ENCODE measurements around the gene TLR6. TPM values are rescaled to one million over a fixed set of nuclear protein-coding genes. Genes with fewer than 3 reads are reported as not detected.
A peak's percentile ranks its signal among the peaks of the same experiment; 100 is the strongest.

The TLR6 gene, protein sequence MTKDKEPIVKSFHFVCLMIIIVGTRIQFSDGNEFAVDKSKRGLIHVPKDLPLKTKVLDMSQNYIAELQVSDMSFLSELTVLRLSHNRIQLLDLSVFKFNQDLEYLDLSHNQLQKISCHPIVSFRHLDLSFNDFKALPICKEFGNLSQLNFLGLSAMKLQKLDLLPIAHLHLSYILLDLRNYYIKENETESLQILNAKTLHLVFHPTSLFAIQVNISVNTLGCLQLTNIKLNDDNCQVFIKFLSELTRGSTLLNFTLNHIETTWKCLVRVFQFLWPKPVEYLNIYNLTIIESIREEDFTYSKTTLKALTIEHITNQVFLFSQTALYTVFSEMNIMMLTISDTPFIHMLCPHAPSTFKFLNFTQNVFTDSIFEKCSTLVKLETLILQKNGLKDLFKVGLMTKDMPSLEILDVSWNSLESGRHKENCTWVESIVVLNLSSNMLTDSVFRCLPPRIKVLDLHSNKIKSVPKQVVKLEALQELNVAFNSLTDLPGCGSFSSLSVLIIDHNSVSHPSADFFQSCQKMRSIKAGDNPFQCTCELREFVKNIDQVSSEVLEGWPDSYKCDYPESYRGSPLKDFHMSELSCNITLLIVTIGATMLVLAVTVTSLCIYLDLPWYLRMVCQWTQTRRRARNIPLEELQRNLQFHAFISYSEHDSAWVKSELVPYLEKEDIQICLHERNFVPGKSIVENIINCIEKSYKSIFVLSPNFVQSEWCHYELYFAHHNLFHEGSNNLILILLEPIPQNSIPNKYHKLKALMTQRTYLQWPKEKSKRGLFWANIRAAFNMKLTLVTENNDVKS
- 5.3 and 6.0 TPM in 2 replicates for total RNA-seq

DNA sequence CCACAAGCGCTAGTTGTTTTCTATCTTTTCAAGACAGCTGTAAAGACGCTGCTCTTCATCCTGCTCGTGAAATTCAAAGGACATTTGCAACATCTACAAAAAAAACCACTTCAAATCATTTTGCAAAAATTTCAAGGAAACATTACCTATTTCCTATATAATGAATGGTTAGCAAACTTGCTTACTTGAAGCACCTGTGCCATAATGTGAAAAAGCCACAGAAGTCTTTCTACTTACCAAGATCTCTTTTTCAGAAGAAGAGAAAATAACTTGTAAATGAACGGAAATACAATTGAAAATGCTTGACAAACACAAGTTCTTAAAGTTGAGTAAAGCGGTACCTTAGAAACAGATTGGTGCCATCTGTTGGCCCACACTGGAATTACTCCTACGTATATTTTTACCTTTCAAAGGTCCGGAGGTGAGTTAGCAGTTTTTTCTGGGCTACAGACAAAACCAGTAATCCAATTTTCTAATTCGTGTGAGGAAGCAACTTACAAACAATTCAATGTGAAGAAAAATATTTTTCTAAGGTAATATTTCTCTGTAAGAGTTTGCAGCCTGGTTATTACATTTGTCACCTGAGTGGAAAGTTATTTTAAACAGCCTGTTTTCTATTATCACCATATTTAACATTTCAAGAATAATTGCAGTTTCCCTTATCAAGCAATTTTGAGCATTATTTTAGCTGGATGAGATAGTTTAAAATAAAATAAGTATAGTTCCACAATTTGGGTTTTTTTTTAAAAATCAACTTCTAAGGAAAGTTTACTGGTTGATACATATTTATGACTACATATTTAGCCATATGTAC lies at the start of gene TLR6:
Gene TLR6 (minus strand): TSS at position 294 of the 814 bp plus-strand sequence. CDS start 27,344 bp downstream, outside the sequence.

DNA sequence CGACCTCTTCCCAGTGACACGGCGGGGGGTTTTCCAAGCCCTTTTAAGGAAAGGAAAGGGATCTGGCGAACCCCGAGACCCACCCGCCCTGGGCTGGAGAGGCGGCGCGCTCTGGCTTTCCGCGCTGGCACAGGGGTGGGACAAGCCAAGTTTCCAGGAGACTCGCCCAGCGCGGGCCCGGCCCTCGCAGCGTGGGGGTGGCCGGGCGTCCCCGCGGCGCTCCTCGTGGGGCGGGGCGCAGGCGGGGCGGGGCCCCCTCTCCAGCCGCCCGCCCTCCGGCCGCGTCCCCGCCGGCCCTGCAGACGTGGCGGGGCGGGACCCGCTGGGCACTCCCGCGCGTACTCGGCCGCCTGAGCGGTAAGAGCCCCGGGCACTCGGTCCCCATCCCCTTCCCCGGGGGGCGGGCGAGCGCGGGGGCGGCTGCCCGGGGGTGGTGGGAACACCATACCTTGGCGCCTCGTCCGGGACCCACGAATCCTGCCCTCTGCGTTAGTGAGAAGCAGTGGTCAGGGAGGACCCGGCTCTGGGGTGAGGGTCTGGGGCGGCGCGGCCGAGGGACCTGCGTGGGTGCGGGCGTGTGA lies 11.0 kb upstream of the TLR6 start, which contains the start of gene FAM114A1:
Gene FAM114A1 (plus strand): TSS at position 329 of the 581 bp plus-strand sequence. CDS start 10,273 bp downstream, outside the sequence.

DNA sequence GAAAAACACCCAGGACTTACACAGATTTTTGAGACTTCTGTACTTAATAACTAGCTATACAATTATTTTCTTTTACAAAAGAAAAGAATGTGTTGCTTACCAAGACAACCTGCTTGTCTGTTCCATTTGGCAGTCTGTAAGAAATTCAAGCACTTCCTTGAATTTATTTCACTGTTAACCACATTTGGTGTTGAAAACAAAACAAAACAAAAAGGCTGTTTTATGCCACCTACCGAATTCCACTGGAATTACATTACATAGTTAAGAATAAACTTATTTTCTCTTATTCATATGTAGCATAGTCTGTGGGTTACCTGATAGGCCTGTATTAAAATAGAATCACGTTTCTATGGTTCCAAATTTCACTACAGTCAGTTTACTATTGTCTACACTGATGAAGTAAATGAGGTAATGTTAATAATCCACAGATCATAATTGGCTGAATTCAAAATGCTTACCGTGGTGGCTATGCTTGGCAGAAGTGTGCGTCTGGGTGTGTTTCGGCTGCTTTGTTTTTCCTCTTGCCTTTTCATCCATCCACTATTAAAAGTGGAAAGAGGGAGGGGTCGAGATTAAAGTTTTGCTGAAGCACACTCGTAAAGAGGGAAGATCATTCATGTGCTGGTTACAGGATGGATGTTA lies 51.8 kb downstream of the TLR6 start, which contains the start of gene TLR1:
Gene TLR1 (minus strand): TSS at position 138 of the 642 bp plus-strand sequence. CDS start 5,960 bp downstream, outside the sequence.

DNA sequence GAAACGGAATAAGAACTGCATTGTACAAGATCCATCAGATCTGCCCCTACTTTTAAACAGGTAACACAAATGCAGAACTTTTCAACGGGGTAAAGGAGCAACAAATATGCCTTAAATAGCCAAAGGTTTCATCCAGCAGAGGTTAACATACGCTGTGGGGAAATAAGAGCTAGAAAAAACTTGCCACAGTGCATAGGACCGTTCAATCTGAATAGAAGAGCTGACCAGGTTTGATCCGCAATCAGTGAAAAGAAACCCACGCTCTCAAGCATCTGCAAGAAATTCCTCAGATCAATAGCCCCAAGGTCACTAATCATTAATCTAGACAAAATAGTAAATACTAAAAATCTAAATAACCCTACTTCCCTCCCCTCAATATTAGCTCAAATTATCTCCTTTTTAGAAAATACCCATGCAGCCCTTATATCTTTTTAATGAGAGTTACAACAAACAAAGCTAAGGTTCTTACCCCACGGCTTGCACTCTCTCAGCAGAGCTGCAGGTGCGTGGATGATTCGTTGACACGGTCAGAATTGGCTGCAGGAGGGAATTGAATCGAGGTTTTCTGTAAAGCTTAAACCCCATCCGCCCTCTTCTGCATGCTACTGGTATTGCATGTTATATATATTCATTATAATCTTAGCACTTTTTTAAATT lies 74.0 kb downstream of the TLR6 start, which contains the start of gene TLR10:
Gene TLR10 (minus strand): TSS at position 539 of the 657 bp plus-strand sequence. CDS start 7,400 bp downstream, outside the sequence.

Small RNA genes lying within 50 kb of the gene (small RNA-seq; reads per million reads assigned to genes)
- gene MIR574 = 39.5 reads per million, percentile 97 among the genes with 10 or more reads in this experiment

Other genes starting within 250 kb of the TLR6 start
- gene KLF3, start 192.6 kb downstream of the TLR6 start, total RNA-seq = 41.0 and 45.2 TPM in 2 replicates
- not detected in 2 replicates for gene TLR10, start 73.8 kb downstream of the TLR6 start, total RNA-seq
- 15.7 and 29.9 TPM in 2 replicates for gene TLR1, start 52.0 kb downstream of the TLR6 start, total RNA-seq
- 162 and 197 TPM in 2 replicates for gene FAM114A1, start 11.0 kb upstream of the TLR6 start, total RNA-seq
- 1.0 and 3.7 TPM in 2 replicates for gene TMEM156, start 175.6 kb upstream of the TLR6 start, total RNA-seq
- 87.4 and 89.5 TPM in 2 replicates for gene KLHL5, start 205.4 kb upstream of the TLR6 start, total RNA-seq

Data from thoracic aorta endothelial cell (primary cell).